ENCODE measurements around the gene CAB39L. TPM values are rescaled to one million over a fixed set of nuclear protein-coding genes. Genes with fewer than 3 reads are reported as not detected.
A peak's percentile ranks its signal among the peaks of the same experiment; 100 is the strongest.

The CAB39L gene
- total and polyA plus RNA-seq, 2 of the 13 experiments (the other 11 are each of a cell fraction or from before 2014, with no cell fraction given) = 3.1 to 6.1 TPM

GRCh38 chr13:49354719-49355118, 89.1 kb downstream of the CAB39L start (continued):
- TF ChIP-seq HMGA1 (CRISPR knock-in tag; conservative IDR thresholded peaks at IDR 0.05) (no peak), GMEB2 (CRISPR knock-in tag; IDR thresholded peaks at IDR 0.05; ENCODE audit: low read depth) (no peak), ZBTB39 (CRISPR knock-in tag; IDR thresholded peaks at IDR 0.05) (no peak), FOXA1 (IDR thresholded peaks at IDR 0.05) (no peak), FOXA1 (CRISPR knock-in tag; IDR thresholded peaks at IDR 0.05) (peak; percentile 46; the same call in 1 of the 2 replicates), CEBPG (CRISPR knock-in tag; IDR thresholded peaks at IDR 0.05) (0 out of 2 replicates have a peak, but pooled peaks have one; percentile 6), SCMH1 (CRISPR knock-in tag; IDR thresholded peaks at IDR 0.05; ENCODE audit: borderline replicate concordance) (no peak), DDIT3 (CRISPR knock-in tag; IDR thresholded peaks at IDR 0.05) (no peak), ZNF563 (CRISPR knock-in tag; IDR thresholded peaks at IDR 0.05) (no peak), RARA (CRISPR knock-in tag; IDR thresholded peaks at IDR 0.05) (peak; percentile 18; the same call in 1 of the 2 replicates), ZNF652 (CRISPR knock-in tag; IDR thresholded peaks at IDR 0.05; ENCODE audit: borderline replicate concordance, low read depth) (no peak), BCL6 (CRISPR knock-in tag; IDR thresholded peaks at IDR 0.05) (peak; percentile 91), NR3C1 (CRISPR knock-in tag; IDR thresholded peaks at IDR 0.05) (no peak), TOPORS (CRISPR knock-in tag; IDR thresholded peaks at IDR 0.05) (no peak), SMYD3 (CRISPR knock-in tag; IDR thresholded peaks at IDR 0.05) (no peak)

Data from HepG2 (cell line).